GM11168 (cell line): ENCODE results near the gene PAIP2B.
"Not testable (repeated sequence)": the region's sequence is repeated elsewhere in the genome, so short reads cannot be mapped to it uniquely, and the experiment has no call there.

Experiments used
- in situ Hi-C: fragments of 300-500 bp; cut with MboI; formaldehyde crosslinking; loops from one replicate; pipeline ENCODE4 v1.12.0; 2022; ENCODE audit warnings: low sequenced_read_pairs; ENCODE audit not compliant: unreplicated experiment

Gene PAIP2B

GRCh38 chr2:71223767-71224333, 3.1 kb downstream of the PAIP2B start:
- in situ Hi-C loops = no loop called here

- in situ Hi-C loops = no loop called here
These were observed 6.2 kb downstream of the PAIP2B start for GRCh38 chr2:71220743-71221142.

GRCh38 chr2:71216501-71216900, 10.4 kb downstream of the PAIP2B start:
- in situ Hi-C loops = no loop called here

- in situ Hi-C loops = no loop called here
These were observed 11.5 kb downstream of the PAIP2B start for GRCh38 chr2:71215447-71215846.

- in situ Hi-C loops = no loop called here
These were observed 14.6 kb downstream of the PAIP2B start for GRCh38 chr2:71212336-71212735.

- in situ Hi-C loops = no loop called here
These were observed 16.6 kb downstream of the PAIP2B start for GRCh38 chr2:71210292-71210691.

- in situ Hi-C loops = no loop called here
These were observed 18.1 kb downstream of the PAIP2B start for GRCh38 chr2:71208756-71209155.

GRCh38 chr2:71207601-71208000, 19.3 kb downstream of the PAIP2B start:
- in situ Hi-C loops = no loop called here

- in situ Hi-C loops = no loop called here
These were observed 20.6 kb downstream of the PAIP2B start for GRCh38 chr2:71206271-71206670.

- in situ Hi-C loops = no loop called here
These were observed 35.3 kb downstream of the PAIP2B start for GRCh38 chr2:71191570-71191943.

GRCh38 chr2:71190656-71191569, 36.0 kb downstream of the PAIP2B start:
- in situ Hi-C loops = no loop called here

GRCh38 chr2:71187589-71187988, 39.3 kb downstream of the PAIP2B start:
- in situ Hi-C loops = no loop called here

GRCh38 chr2:71186973-71187372, 39.9 kb downstream of the PAIP2B start:
- in situ Hi-C loops = no loop called here

- in situ Hi-C loops = not testable (repeated sequence)
These were observed 43.4 kb downstream of the PAIP2B start for GRCh38 chr2:71183306-71184115.

GRCh38 chr2:71181316-71181715, 45.6 kb downstream of the PAIP2B start:
- in situ Hi-C loops = no loop called here

GRCh38 chr2:71178836-71179235, 48.1 kb downstream of the PAIP2B start:
- in situ Hi-C loops = not testable (repeated sequence)

GRCh38 chr2:71174207-71174606, 52.7 kb downstream of the PAIP2B start:
- in situ Hi-C loops = loop anchor here (25.0 kb wide), 1 partner anchor 338 kb away; no protein-coding TSS in a partner anchor

GRCh38 chr2:71173096-71173495, 53.8 kb downstream of the PAIP2B start:
- in situ Hi-C loops = loop anchor here (25.0 kb wide), 1 partner anchor 339 kb away; no protein-coding TSS in a partner anchor

GRCh38 chr2:71166812-71167211, 60.1 kb downstream of the PAIP2B start:
- in situ Hi-C loops = loop anchor here (25.0 kb wide), 1 partner anchor 345 kb away; no protein-coding TSS in a partner anchor

- in situ Hi-C loops = loop anchor here (25.0 kb wide), 1 partner anchor 355 kb away; no protein-coding TSS in a partner anchor
These were observed 69.6 kb downstream of the PAIP2B start for GRCh38 chr2:71157124-71157793.
